SW480 (cell line): ENCODE measurements around the gene EIF2S3B.
"Not testable (repeated sequence)": the region's sequence is repeated elsewhere in the genome, so short reads cannot be mapped to it uniquely, and the experiment has no call there.

ENCODE experiments used
- DNase-seq: peaks from one replicate; pipeline ENCODE4 v3.0.0-alpha.2; 2016; ENCODE audit warnings: low spot score

EIF2S3B gene

DNA sequence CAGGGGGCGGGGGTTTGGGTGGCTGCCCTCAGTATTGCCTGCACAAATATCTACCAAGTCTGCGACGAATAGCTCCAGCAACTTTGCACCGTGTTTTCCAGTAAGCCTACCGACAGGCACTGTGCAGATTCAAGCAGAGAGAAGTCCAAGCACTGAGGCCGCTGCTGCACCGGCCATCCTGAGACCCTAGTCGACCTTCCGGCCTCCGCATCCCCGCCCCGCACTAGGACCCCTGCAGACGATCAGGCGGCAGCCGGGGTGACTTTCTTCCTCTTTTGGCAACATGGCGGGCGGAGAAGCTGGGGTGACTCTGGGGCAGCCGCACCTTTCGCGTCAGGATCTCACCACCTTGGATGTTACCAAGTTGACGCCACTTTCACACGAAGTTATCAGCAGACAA lies at the start of gene EIF2S3B:
Gene EIF2S3B (plus strand): TSS at position 271 of the 400 bp plus-strand sequence. CDS start 13 bp downstream, at position 284.
- no peak for DNase-seq

DNA sequence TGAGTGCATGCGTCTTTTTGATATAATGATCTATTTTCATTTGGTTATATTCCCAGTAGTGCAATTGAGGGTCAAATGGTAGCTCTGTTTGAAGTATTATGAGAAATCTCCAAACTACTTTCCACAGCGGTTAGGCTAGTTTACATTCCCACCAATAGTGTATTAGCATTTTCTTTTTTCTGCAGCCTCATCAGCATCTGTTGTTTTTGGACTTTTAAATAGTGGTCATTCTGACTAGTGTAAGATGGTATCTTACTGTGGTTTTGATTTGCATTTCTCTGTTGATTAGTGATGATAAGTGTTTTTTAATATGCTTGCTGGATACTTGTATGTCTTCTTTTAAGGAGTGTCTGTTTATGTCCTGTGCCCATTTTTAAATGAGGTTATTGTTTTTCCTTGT lies 48.8 kb upstream of the EIF2S3B start:
- DNase-seq = no peak

DNA sequence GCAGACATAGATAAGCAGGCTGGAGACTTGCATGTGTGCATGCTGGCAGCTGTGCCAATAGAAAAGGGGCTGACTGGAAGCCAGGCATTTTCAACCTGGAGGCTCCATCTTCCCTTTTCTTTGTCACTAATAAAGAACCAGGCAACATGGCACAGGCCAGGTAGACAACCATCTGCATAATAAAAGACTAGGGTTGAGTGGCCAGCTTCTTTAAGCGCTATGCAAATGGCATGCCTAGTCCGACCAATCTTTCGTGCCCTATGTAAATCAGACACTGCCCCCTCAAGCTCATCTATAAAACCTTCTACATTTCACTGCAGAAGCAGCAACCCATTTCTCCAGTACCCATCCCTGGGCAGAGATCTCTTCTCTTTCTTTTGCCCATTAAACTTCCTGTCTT lies 47.9 kb upstream of the EIF2S3B start:
- DNase-seq = no peak

DNA sequence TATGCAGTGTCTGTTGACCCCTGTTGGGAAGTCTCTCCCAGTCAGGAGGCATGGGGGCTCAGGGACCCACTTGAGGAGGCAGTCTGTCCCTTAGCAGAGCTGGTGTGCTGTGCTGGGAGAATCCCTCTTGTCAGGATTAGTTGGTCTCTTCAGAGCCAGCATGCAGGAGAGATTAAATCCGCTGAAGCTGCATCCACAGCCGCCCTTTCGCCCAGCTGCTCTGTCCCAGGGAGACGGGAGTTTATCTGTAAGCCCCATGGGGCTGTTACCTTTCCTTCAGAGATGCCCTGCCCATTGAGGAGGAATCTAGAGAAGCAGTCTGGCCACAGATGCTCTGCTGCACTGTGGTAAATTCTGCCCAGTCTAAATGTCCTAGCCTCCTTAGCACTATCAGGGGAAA lies 39.4 kb upstream of the EIF2S3B start:
- no peak for DNase-seq

DNA sequence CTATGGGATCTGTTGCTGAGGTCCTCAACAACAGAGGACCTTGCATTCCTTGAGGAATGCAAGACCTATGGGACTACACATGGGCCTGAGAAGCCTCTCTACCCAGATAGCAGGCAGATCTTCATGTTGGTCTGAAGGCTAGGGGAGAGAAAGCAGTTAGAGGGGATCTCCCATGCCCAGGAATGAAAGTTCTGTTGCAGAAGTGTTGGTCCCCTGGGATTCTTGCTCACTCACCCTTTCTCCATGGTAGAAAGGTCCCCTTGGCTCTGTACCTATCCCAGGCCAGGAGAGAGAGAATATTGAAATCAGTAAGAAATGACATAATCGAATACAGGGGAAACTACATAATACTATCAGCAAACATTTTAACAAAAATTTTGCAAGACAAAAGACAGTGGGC lies 36.0 kb upstream of the EIF2S3B start:
- DNase-seq = no peak

DNA sequence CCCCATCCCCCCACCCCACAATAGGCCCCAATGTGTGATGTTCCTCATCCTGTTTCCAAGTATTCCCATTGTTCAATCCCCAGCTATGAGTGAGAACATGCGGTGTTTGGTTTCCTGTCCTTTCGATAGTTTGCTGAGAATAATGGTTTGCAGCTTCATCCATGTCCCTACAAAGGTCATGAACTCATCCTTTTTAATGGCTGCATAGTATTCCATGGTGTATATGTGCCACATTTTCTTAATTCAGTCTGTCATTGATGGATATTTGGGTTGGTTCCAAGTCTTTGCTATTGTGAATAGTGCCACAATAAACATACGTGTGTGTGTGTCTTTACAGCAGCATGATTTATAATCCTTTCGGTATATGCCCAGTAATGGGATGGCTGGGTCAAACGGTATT lies 32.9 kb upstream of the EIF2S3B start:
- not testable (repeated sequence) for DNase-seq

DNA sequence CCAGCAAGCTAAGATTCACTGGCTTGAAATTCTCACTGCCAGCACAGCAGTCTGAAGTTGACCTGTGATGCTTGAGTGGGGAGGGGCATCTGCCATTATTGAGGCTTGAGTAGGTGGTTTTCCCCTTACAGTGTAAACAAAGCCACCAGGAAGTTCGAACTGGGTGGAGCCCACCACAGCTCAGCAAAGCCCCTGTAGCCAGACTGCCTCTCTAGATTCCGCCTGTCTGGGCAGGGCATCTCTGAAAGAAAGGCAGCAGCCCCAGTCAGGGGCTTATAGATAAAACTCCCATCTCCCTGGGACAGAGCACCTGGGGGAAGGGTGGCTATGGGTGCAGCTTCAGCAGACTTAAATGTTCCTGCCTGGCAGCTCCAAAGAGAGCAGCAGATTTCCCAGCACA lies 23.8 kb upstream of the EIF2S3B start:
- DNase-seq = not testable (repeated sequence)

DNA sequence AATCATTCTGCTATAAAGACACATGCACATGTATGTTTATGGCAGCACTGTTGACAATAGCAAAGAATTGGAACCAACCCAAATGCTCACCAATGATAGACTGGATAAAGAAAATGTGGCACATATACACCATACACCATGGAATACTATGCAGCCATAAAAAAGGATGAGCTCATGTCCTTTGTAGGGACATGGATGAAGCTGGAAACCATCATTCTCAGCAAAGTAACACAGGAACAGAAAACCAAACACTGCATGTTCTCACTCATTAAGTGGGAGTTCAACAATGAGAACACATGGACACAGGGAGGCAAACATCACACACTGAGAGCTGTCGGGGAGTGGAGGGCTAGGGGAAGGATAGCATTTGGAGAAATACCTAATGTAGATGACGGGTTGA lies 18.4 kb upstream of the EIF2S3B start:
- DNase-seq = not testable (repeated sequence)

DNA sequence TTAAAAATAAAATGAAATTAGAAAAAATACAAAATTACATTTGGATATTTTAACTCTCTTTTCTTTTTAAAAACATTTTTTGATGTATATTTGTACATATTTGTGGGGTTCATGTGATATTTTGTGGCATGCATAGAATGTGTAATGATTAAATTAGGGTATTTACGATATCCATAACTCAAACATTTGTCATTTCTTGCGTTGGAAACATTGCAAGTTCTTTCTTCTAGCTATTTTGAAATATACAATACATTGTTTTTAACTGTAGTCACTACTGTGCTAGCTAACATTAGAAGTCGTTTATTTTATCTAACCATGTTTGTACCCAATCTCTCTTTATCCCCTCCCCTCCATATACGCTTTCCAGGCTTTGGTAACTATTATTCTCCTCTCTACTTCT lies 13.9 kb upstream of the EIF2S3B start:
- no peak for DNase-seq

DNA sequence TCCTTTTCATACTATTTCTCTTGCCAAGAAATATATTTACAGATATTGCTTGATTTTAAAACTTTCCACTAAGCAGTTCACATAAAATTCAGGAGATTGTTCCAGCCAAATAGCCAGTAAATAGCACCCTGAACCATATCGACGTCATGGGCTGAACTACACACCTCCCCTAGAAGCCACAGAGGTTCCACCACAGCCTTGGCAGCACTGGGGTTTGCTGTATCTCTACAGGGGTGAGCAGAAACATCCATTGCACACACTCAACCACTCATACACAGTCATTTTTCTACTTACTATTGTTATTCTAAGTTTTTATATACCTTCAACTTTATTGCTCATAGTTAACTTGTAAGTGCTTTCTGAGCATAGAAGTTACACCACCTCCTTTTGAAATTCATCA lies 8.1 kb upstream of the EIF2S3B start:
- DNase-seq = peak; percentile 32

DNA sequence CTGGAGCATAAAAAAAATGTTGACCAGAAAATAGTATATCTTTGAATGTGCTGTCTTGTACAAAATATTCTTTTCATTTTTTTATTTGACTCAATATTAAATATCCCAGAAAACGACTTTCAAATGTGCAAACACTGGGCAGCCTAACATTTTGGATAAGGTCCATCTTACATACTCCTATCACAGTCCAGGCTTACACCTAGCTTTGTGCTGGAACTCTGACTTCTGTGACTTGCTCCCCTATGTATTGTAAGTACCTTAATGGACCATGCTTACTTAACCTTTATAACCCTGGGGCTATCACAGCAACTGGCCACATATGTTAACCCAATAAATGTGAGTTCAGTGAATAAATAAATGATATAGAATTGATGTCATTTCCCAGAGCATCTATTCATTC lies 7.6 kb upstream of the EIF2S3B start:
- no peak for DNase-seq

DNA sequence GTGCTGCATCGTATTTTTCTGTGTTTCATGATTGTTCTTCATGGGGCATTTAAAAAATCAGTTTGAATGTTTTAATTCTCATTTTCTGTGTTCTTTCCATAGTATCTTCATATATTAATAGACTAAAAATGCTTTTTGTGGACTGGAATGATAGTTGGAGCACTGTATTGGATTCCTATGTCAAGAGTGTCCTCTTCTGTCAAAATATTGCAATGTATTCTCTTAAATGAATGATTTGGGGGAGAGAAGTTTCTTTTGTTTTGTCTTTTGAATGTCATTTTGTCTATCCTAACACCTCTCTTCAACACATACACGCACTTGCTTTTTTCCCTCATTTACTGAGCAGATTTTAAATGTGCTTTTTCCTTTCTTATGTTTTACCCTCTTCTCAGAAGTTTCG lies 4.7 kb upstream of the EIF2S3B start:
- DNase-seq = peak; percentile 59

DNA sequence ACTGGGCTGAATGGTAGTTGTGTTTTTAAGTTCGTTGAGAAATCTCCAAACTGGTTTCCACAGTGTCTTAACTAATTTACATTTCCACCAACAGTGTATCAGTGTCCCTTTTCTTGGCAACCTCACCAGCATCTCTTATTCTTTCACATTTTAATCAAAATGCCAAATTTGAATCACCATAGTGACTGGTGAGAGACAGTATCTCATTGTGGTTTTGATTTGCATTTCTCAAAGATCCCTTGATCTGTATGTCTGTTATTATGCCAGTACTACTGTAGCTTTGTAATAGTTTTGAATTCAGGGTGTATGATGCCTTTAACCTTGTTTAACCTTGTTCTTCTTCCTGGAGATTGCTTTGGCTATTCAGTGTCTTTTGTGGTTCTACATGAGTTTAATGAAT lies 2.2 kb upstream of the EIF2S3B start:
- DNase-seq = no peak

DNA sequence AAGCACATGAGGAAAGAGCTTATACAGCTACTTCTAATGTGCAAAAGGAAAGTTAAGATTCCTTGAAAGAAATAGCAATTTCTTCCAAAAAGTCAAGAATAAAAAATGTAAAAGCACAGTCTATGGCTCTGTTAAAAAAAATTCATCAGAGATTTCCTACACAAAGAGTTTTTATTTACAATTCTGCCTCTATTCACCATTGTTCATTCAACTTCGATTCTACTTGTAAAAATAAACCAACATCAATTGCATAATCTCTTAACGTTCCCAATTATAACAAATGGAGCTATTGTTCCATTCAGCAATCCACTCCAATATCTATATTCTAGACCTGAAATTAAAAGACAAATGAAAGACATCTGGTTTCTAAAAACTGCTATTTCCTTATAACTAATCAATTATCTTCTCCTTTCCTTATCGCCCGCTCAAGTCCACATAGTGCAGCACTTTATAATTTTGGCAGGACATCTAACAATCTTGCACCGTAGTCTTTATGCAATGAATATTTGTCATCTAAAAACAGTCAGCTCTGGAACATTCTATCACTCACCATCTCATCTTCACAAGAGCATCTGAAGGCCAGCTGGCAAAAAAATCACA lies 6.2 kb downstream of the EIF2S3B start:
- no peak for DNase-seq

DNA sequence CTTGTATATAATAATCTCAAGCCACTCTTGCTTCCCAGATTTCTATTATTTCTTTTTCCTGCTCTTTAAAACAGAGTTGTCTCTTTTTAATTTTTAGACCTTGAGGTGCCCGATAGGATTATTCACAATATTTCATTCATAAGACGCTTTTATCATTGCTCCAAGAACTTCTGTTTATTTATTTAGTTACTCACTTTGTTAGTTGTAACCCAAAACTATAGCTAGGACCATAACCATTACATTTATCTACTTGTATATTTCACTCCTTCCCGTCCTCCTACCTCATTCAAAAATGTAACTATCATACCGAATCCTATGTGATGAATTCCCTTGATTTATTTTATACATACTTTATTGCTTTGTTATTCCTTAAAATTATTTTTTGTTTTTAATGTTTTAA lies 7.1 kb downstream of the EIF2S3B start:
- no peak for DNase-seq

DNA sequence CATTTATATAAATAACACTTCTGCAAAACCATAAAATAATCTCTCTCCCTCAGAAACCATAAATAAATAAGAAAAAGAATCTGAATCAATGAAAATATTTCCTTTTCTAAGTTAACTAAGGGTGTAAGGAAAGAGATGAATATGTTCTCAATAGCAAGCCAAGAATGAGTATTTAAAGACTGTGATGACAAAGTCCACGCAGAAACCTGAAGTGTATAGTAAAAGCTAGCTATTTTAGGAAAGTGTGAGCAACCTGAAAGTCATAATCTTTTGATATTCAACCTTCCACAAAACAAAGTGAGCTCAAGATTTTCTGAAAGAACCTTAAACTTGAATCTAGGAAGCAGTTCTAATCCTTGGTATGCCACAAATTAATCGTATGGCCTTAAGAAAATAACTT lies 15.9 kb downstream of the EIF2S3B start:
- no peak for DNase-seq

DNA sequence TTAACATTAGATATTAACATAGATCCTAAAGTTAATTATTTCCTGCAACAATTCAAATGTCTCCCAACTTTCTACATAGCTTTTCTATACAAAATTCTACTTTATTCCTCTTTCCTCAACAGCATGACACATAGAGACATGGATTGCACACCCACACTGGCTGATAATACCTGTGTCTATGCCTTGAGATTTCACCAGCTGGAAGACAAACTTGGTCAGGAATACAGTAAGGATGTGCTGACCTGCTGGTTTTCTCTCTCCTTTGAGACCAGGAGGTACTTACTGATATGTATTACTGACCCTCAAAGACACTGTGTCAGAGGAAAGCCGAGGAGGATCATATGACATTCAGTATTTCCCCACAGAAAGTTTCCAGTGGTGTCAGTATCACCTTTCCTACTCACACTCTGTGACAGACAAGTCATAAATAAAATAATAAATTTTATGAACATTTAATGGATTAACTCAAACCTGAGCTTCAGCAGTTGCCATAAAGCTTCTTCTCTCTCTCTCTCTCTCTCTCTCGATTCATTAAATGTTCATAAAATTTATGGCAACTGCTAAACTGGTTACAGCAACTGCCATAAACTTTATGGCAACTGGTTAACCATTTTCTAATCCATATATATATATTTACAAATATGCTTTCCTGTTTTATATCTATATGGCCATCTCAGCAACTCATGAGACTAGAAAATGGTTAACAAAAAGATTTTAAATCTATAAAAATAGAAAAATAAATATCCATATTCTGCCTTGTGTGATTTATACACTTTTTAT lies 22.7 kb downstream of the EIF2S3B start:
- DNase-seq = no peak

DNA sequence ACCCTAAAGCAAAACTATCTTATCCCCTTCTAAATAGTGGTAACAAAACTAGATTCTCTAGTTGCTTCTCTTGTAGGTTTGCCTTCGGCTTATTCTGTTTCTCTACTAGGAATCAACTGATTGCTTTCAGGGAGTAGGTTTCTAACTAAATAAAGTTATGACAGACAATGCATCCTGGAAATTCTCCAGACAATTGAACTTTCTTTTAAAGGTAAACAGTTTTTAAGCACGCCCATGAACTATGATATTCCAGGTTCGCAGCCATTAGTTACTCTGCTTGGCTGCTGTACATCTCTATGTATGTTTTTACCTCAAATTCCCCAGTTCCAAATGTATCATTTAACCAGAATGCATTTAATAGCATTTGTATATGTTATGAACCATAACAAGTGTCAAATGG lies 23.9 kb downstream of the EIF2S3B start:
- no peak for DNase-seq

DNA sequence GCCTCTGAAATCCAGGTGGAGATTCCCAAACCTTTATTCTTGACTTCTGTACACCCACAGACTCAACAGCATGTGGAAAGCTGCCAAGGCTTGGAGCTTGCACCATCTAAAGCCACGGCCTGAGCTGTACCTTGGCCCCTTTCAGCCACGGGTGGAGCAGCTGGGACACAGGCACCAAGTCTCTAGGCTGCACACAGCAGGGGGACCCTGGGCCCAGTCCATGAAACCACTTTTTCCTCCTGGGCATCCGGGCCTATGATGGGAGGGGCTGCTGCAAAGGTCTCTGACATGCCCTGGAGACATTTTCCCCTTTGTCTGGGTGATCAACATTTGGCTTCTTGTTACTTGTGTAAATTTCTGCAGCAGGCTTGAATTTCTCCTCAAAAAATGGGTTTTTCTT lies 32.0 kb downstream of the EIF2S3B start:
- DNase-seq = no peak

DNA sequence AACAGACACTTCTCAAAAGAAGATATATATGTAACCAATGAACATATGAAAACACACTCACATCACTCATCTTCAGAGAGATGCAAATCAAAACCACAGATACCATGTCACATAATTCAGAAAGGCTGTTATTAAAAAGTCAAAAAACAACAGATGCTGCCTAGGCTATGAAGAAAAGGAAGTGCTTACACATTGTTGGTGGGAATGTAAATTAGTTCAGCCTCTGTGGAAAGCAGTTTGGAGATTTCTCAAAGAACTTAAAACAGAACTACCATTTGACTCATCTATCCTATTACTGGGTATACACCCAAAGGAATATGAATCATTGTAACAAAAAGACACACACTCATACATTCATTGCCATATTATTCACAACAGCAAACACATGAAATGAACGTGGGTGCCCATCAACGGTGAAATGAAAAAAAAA lies 35.1 kb downstream of the EIF2S3B start:
- DNase-seq = no peak

DNA sequence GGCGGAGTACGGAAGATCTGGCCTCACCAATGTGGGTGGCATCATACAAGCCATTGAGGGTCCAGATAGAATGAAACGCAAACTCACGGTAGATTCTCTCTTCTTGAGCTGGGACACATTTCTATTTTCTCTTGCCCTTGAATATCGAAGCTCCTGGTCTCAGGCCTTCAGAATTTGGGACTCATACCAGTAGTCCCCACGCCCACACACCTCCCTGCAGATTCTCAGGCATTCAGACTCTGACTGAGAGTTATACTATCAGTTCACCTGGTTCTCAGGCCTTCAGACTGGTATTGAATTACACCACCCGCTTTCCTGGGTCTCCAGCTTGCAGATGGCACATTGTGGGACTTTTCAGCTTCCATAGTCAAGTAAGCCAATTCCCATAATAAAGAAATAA lies 37.8 kb downstream of the EIF2S3B start:
- no peak for DNase-seq

DNA sequence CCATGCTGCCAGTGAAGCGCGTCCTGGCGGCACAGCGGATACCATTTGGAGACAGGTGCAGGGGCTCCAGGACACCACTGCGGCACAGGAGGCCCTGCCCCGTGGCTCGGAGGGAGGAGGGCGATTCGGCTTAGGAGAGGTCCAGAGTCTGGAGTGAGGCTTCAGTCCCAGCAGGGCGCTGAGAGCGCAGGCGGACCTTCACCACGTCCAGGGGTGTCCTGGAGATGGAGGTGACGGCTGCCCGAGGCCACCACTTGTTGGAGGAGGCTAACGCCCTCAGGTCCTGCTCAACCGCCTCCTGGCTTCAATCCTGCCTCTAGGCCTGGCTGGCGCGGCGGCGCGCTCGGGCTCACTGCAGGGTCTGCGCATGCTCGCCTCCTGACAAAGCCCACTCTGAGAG lies 45.7 kb downstream of the EIF2S3B start:
- DNase-seq = no peak

DNA sequence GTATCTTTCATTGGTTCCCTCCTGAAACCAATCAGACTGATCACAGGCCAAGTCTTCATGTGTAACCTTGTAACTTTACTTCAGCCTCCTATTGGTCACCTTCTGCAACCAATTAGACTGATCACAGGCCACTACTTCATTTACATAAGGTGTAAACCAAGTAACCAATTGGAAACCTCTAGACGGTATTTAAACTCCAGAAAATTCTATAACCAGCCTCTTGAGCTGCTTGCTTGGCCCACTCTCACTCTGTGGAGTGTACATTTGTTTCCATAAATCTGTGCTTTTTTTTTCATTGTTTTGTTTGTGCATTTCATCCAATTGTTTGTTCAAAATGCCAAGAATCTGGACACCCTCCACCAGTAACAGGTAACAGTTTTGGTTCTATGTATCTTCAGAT lies 47.5 kb downstream of the EIF2S3B start:
- DNase-seq = no peak

DNA sequence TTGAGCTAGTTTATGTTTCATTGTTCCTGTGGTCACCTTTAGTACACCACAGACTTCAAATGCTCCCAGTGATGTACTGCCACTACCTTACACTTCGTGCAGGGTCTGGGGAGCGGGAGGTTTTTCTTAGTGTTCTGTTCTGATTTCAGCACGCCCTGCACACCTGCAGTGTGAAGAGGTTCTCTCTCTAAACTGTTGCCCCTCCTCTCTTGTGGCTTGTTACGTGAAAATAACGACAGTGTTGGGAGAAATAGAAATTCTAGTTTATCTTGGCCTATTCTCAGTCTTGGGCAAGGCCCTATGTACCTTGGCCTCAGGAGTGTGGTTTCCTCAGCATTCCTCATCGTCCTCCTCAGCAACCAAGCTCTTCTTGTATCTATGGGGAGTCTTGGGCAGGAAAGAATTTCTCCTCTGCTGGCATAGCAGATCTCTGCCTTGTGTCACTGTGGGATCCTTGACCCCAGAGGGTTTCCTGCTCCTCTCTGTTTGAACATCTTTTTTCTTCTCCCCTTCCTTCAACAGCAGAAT lies 48.6 kb downstream of the EIF2S3B start:
- DNase-seq = no peak
